B cell (primary cell): Measurements from ENCODE around the gene PDCD4. TPM values are rescaled to one million over a fixed set of nuclear protein-coding genes. Genes with fewer than 3 reads are reported as not detected.

ENCODE experiments used
- ATAC-seq: fragments of 200-7000 bp; cut with Tn5 transposase; one replicate; pipeline ENCODE4 v1.10.0; 2021; ENCODE audit warnings: low read depth, mild to moderate bottlenecking, moderate number of reproducible peaks, moderate library complexity
- CTCF ChIA-PET: fragments of 350-600 bp; sonication (Branson Sonifier 250); formaldehyde crosslinking; loops from one replicate; lab custom pipeline; 2021; ENCODE audit warnings: antibody characterized with exemption, inconsistent platforms; lab: Charles Lee
- POLR2A ChIA-PET: fragments of 350-600 bp; sonication (Branson Sonifier 250); formaldehyde crosslinking; loops from one replicate; lab custom pipeline; 2021; ENCODE audit warnings: antibody characterized with exemption; lab: Charles Lee
- DNase-seq: peaks from one replicate; pipeline ENCODE4 v3.0.0; 2013
- H2AFZ ChIP-seq: 2 replicates; pipeline ENCODE4 v1.6.1; 2012; ENCODE audit warnings: mild to moderate bottlenecking, low read depth, low read length; ENCODE audit not compliant: insufficient read depth, poor library complexity, severe bottlenecking
- H3K27ac ChIP-seq, 2 donors: 1 replicate in 1 of 2; 2 replicates in 1 of 2; pipeline ENCODE4 v1.5.1; 2012 to 2013; ENCODE audit warnings: low read length in 2 of 2, mild to moderate bottlenecking in 2 of 2, moderate library complexity in 1 of 2
- H3K27me3 ChIP-seq, 4 experiments: fragments of 200-600 bp in 1 of 4; sonication (generic) in 1 of 4; replicated peaks in 1 of 4; 1 replicate in 2 of 4; 2 replicates in 2 of 4; pipeline versions ENCODE4 v1.6.1 to v1.7.0; 2013 to 2016; ENCODE audit warnings: low read length in 3 of 4, mild to moderate bottlenecking in 2 of 4, mixed read lengths in 1 of 4, moderate library complexity in 1 of 4; ENCODE audit not compliant: insufficient read depth in 4 of 4, control insufficient read depth in 3 of 4; ENCODE audit errors: control extremely low read depth in 1 of 4
- H3K36me3 ChIP-seq, 2 experiments: replicated peaks in 1 of 2; 1 replicate in 1 of 2; 2 replicates in 1 of 2; pipeline versions ENCODE4 v1.6.1 to v1.7.1; 2013; ENCODE audit warnings: low read length in 1 of 2; ENCODE audit not compliant: insufficient read depth in 2 of 2, control insufficient read depth in 1 of 2; ENCODE audit errors: control extremely low read depth in 1 of 2, extremely low read depth in 1 of 2
- H3K4me1 ChIP-seq, 2 donors: fragments of 200-600 bp in 1 of 2; sonication (generic) in 1 of 2; 1 replicate in 1 of 2; 2 replicates in 1 of 2; pipeline versions ENCODE4 v1.5.1 to v1.6.1; 2013 to 2017; ENCODE audit warnings: low read length in 2 of 2; ENCODE audit not compliant: control insufficient read depth in 2 of 2, insufficient read depth in 2 of 2
- H3K4me2 ChIP-seq: replicated peaks from 2 replicates; pipeline ENCODE3; 2012; ENCODE audit warnings: mild to moderate bottlenecking, low read depth, low read length; ENCODE audit not compliant: poor library complexity, severe bottlenecking
- H3K4me3 ChIP-seq, 5 experiments: fragments of 200-600 bp in 1 of 5; sonication (generic) in 1 of 5; 1 replicate in 3 of 5; 2 replicates in 2 of 5; pipeline versions ENCODE4 v1.5.1 to v1.7.0; 2011 to 2016; ENCODE audit warnings: low read length in 4 of 5, mild to moderate bottlenecking in 4 of 5, low read depth in 2 of 5, control low read depth in 1 of 5, moderate library complexity in 1 of 5; ENCODE audit not compliant: insufficient read depth in 1 of 5; ENCODE audit errors: control extremely low read depth in 1 of 5, extremely low read depth in 1 of 5
- H3K79me2 ChIP-seq: fragments of 200-600 bp; sonication (generic); one replicate; pipeline ENCODE4 v1.6.0; 2016; ENCODE audit warnings: low read length; ENCODE audit not compliant: control insufficient read depth, insufficient read depth
- H3K9ac ChIP-seq: fragments of 200-600 bp; sonication (generic); 2 replicates; pipeline ENCODE4 v1.6.1; 2017; ENCODE audit warnings: mild to moderate bottlenecking, low read length, moderate library complexity
- H3K9me3 ChIP-seq, 3 donors: one replicate each; pipeline versions ENCODE4 v1.6.1 to v1.7.1; 2013; ENCODE audit warnings: low read length in 2 of 3; ENCODE audit not compliant: control insufficient read depth in 2 of 3, insufficient read depth in 1 of 3; ENCODE audit errors: control extremely low read depth in 1 of 3
- H4K20me1 ChIP-seq: 2 replicates; pipeline ENCODE4 v1.6.0; 2012; ENCODE audit warnings: mild to moderate bottlenecking, low read length; ENCODE audit not compliant: insufficient read depth, control insufficient read depth, poor library complexity, severe bottlenecking
- H3K27ac Mint-ChIP-seq: one replicate; pipeline ENCODE4 v1.8.0; 2021; ENCODE audit warnings: mixed read lengths
- H3K27me3 Mint-ChIP-seq: one replicate; pipeline ENCODE4 v1.8.0; 2021; ENCODE audit warnings: mixed read lengths
- H3K4me1 Mint-ChIP-seq: one replicate; pipeline ENCODE4 v1.8.0; 2021; ENCODE audit warnings: mixed read lengths
- H3K4me3 Mint-ChIP-seq: one replicate; pipeline ENCODE4 v1.8.0; 2021; ENCODE audit warnings: mixed read lengths
- H3K9me3 Mint-ChIP-seq: one replicate; pipeline ENCODE4 v1.8.0; 2022; ENCODE audit warnings: mixed read lengths; ENCODE audit not compliant: insufficient read depth
- CTCF ChIP-seq: fragments of 200-600 bp; IDR thresholded peaks from one replicate; pipeline ENCODE4 v1.8.0; 2022; ENCODE audit warnings: antibody characterized with exemption, mild to moderate bottlenecking
- EZH2 ChIP-seq: IDR thresholded peaks from 2 replicates; pipeline ENCODE4 v1.6.1; 2012; ENCODE audit warnings: borderline replicate concordance, low read depth, mild to moderate bottlenecking, moderate library complexity, low read length; ENCODE audit not compliant: insufficient read depth, poor library complexity, severe bottlenecking
- WGBS: methylation state at CpG from one replicate; pipeline ENCODE4 v1.1.5; 2013; ENCODE audit warnings: missing lambda C conversion rate; ENCODE audit not compliant: insufficient coverage; 5-methylcytosine and 5-hydroxymethylcytosine counted together
- intact Hi-C: fragments of 100-400 bp; cut with micrococcal nuclease; formaldehyde crosslinking; loops from one replicate; pipeline ENCODE4 v1.10.0; 2022
- polyA plus RNA-seq: library from polyadenylated mRNA; depleted of rRNA; stranded (reverse); fragments of >200 nt; gene quantifications from 2 replicates; pipeline ENCODE4 v1.2.3, GENCODE V29; 2012
- total RNA-seq, 2 donors: library from RNA; stranded (reverse); fragments of 120-200 nt in 1 of 2; gene quantifications; 1 replicate in 1 of 2; 2 replicates in 1 of 2; pipeline versions ENCODE4 v1.2.3 to v1.2.4, GENCODE V29; 2013 to 2022

Gene PDCD4
- total and polyA plus RNA-seq, 2 donors (not counting 1 experiment from before 2014, with no cell fraction given) = 33.9 to 169 TPM

GRCh38 chr10:110883924-110884323, 12.2 kb downstream of the PDCD4 start:
- H3K27me3 Mint-ChIP-seq = no peaks in the 10 kb centered on the region
- H3K4me3 Mint-ChIP-seq = no peak overlapping the region
- peaks cover 30% of the 10 kb centered on the region for H3K79me2 ChIP-seq
- intact Hi-C loops = no loop called here
- H3K9me3 ChIP-seq = no peaks in the 10 kb centered on the region
- DNase-seq (no peak), ATAC-seq (no peak)
- no peak overlapping the region for H3K4me3 ChIP-seq
- H3K4me1 ChIP-seq = peaks cover 0 to 7% of the 10 kb centered on the region in 2 donors
- no peak overlapping the region for H2AFZ ChIP-seq
- ChIA-PET POLR2A (no interaction called here), CTCF (interaction anchor here (1.6 to 10.5 kb wide), 4 partner anchors 10 to 138 kb away, joined by 5 to 93 read pairs (median 12); no protein-coding TSS in a partner anchor)
- H3K4me2 ChIP-seq = no peak overlapping the region
- H3K9me3 Mint-ChIP-seq = no peaks in the 10 kb centered on the region
- H3K27ac Mint-ChIP-seq = peak overlapping the region; percentile 69
- no peaks in the 10 kb centered on the region for H3K27me3 ChIP-seq
- H3K4me1 Mint-ChIP-seq = peaks cover 32% of the 10 kb centered on the region
- H3K9ac ChIP-seq = no peak overlapping the region
- H4K20me1 ChIP-seq = peaks cover 36% of the 10 kb centered on the region
- 98% methylated on average over 8 of the region's 10 CpGs for WGBS
- TF ChIP-seq EZH2 = no peak
- TF ChIP-seq CTCF = no peak
- H3K36me3 ChIP-seq = peaks cover 7 to 90% of the 10 kb centered on the region in 2 experiments
- peak overlapping the region; percentile 13 to 61 for H3K27ac ChIP-seq

- intact Hi-C loops = no loop called here
- Histone ChIP-seq H4K20me1 (peaks cover 28% of the 10 kb centered on the region), H3K4me2 (no peak overlapping the region), H3K9ac (no peak overlapping the region), H3K4me3 (no peak overlapping the region), H3K4me1 (peaks cover 0 to 7% of the 10 kb centered on the region in 2 donors), H3K79me2 (peaks cover 24% of the 10 kb centered on the region), H3K27ac (peak overlapping the region in 1 of 2 donors; percentile 55), H3K9me3 (no peaks in the 10 kb centered on the region), H2AFZ (no peak overlapping the region), H3K36me3 (peaks cover 12 to 85% of the 10 kb centered on the region in 2 experiments), H3K27me3 (no peaks in the 10 kb centered on the region)
- no peak for TF ChIP-seq CTCF
- no peak for TF ChIP-seq EZH2
- ChIA-PET POLR2A (no interaction called here), CTCF (interaction anchor here (1.8 to 2.3 kb wide), 4 partner anchors 7 to 140 kb away, joined by 5 to 24 read pairs (median 9); no protein-coding TSS in a partner anchor)
- H3K4me3 Mint-ChIP-seq = no peak overlapping the region
- ATAC-seq = no peak
- peaks cover 29% of the 10 kb centered on the region for H3K4me1 Mint-ChIP-seq
- no peak for DNase-seq
- no peaks in the 10 kb centered on the region for H3K27me3 Mint-ChIP-seq
- 100% methylated on average over 1 of the region's 5 CpGs for WGBS
- H3K27ac Mint-ChIP-seq = peak overlapping the region; percentile 4
- H3K9me3 Mint-ChIP-seq = no peaks in the 10 kb centered on the region
These were observed 14.4 kb downstream of the PDCD4 start for GRCh38 chr10:110885932-110886674.
